ENCODE data around the gene AR. TPM values are rescaled to one million over a fixed set of nuclear protein-coding genes. Genes with fewer than 3 reads are reported as not detected.

The AR gene
- total and polyA plus RNA-seq, 2 of the 4 experiments (the other 2 are of a cell fraction): 1.5 to 4.7 TPM

- BruUV-seq (replicated peaks): no TSS peak
- POLR2A ChIA-PET (ENCODE audit: unreplicated experiment): no interaction called here
Measured at GRCh38 chrX:67674741-67675140, 130.9 kb downstream of the AR start.

More at GRCh38 chrX:67674741-67675140, 130.9 kb downstream of the AR start:
- H3K79me1 ChIP-seq (ENCODE audit: low read depth in 1 of 2, low read length in 2 of 2): no peaks in the 10 kb centered on the region
- H2AK5ac ChIP-seq (ENCODE audit: low read depth, low read length): no peak overlapping the region
- H3K14ac ChIP-seq (replicated peaks; ENCODE audit: low read depth, low read length): no peak overlapping the region
- no peak overlapping the region for H3K18ac ChIP-seq (ENCODE audit: low read depth, low read length)
- H3K9me3 ChIP-seq (ENCODE audit: control insufficient read depth, insufficient read depth, low read length): peaks cover 2% of the 10 kb centered on the region; the same call in 1 of the 2 replicates
- no peaks in the 10 kb centered on the region for H3K9me1 ChIP-seq (ENCODE audit: insufficient read depth, low read length)
- H3K4me1 ChIP-seq (ENCODE audit: control insufficient read depth, insufficient read depth, low read length): no peaks in the 10 kb centered on the region
- no peak overlapping the region for H3K23ac ChIP-seq (ENCODE audit: low read depth, low read length)
- H4K91ac ChIP-seq (ENCODE audit: insufficient read depth, low read depth, low read length): no peak overlapping the region
- intact Hi-C loops (cut with micrococcal nuclease): no loop called here
- H3K27ac ChIP-seq (ENCODE audit: insufficient read depth, low read length): no peak overlapping the region
- H4K5ac ChIP-seq (ENCODE audit: low read depth, low read length): no peak overlapping the region
- H3K27me3 ChIP-seq (ENCODE audit: control insufficient read depth, insufficient read depth, low read length): no peaks in the 10 kb centered on the region
- H2AK9ac ChIP-seq (replicated peaks; ENCODE audit: low read depth, low read length, poor library complexity): no peak overlapping the region
- no peak overlapping the region for H4K8ac ChIP-seq (ENCODE audit: low read depth in 2 of 2, low read length in 2 of 2)
- H2BK20ac ChIP-seq (ENCODE audit: low read depth, low read length): no peak overlapping the region
- WGBS, 2 experiments (ENCODE audit: extremely low coverage in 2 of 2, insufficient read length in 1 of 2): no CpG with 5 or more reads among the region's 1 CpG
- H3K4me2 ChIP-seq (ENCODE audit: low read depth, low read length): no peak overlapping the region
- H3K36me3 ChIP-seq (ENCODE audit: control insufficient read depth, insufficient read depth, low read length): no peaks in the 10 kb centered on the region
- in situ Hi-C loops (cut with MboI; ENCODE audit: low sequenced_read_pairs): no loop called here
- no peak overlapping the region for H3K56ac ChIP-seq (ENCODE audit: extremely low read depth, insufficient read depth, low read length)
- H2BK120ac ChIP-seq (ENCODE audit: low read depth, low read length): no peak overlapping the region
- TF ChIP-seq CHD1 (IDR thresholded peaks at IDR 0.05; ENCODE audit: low read depth, low read length) (no peak), ELK1 (IDR thresholded peaks at IDR 0.05; ENCODE audit: borderline replicate concordance, low read depth, low read length) (no peak), SMC3 (IDR thresholded peaks at IDR 0.05; ENCODE audit: low read depth, low read length) (no peak), CEBPB (IDR thresholded peaks at IDR 0.05; ENCODE audit: low read depth, low read length) (no peak), NFE2L2 (IDR thresholded peaks at IDR 0.05; ENCODE audit: low read depth, low read length) (no peak), MXI1 (IDR thresholded peaks at IDR 0.05; ENCODE audit: borderline replicate concordance, low read depth, low read length) (no peak), MAFK (IDR thresholded peaks at IDR 0.05; ENCODE audit: low read depth, low read length) (no peak), RCOR1 (IDR thresholded peaks at IDR 0.05; ENCODE audit: insufficient replicate concordance, low read length) (no peak), FOS (IDR thresholded peaks at IDR 0.05; ENCODE audit: low read depth, low read length) (no peak), USF2 (IDR thresholded peaks at IDR 0.05; ENCODE audit: low read depth, low read length) (no peak), MAZ (IDR thresholded peaks at IDR 0.05; ENCODE audit: borderline replicate concordance, low read depth, low read length) (no peak)
- H3K9ac ChIP-seq (ENCODE audit: low read depth, low read length): no peak overlapping the region
- ATAC-seq (ENCODE audit: low read depth): no peak
- dilution Hi-C loops (cut with HindIII; ENCODE audit: low sequenced_read_pairs, unreplicated experiment): no loop called here
- H2AFZ ChIP-seq (replicated peaks; ENCODE audit: low read length, poor library complexity): no peak overlapping the region
- no peak for DNase-seq
- CTCF ChIA-PET: no interaction called here
- H2BK15ac ChIP-seq (ENCODE audit: low read depth, low read length): no peak overlapping the region
- no peak overlapping the region for H3K4me3 ChIP-seq (ENCODE audit: insufficient read depth, low read depth, low read length)
- H4K20me1 ChIP-seq (ENCODE audit: insufficient read depth, low read length): no peaks in the 10 kb centered on the region
- H2BK5ac ChIP-seq (ENCODE audit: low read depth, low read length, poor library complexity, severe bottlenecking): no peak overlapping the region
- H3K4ac ChIP-seq (ENCODE audit: low read depth, low read length): no peak overlapping the region

Measured in IMR-90 (cell line).